Uterus (tissue), 2 donors: ENCODE results near the gene GGCX.

ENCODE experiments used
- CTCF ChIP-seq, 4 experiments: fragments of 200-600 bp in 2 of 4; fragments of 450-650 bp in 2 of 4; sonication (generic) in 2 of 4; IDR thresholded peaks; one replicate each; pipeline ENCODE4 v1.5.1; 2016 to 2019; ENCODE audit warnings: antibody characterized with exemption in 4 of 4, mild to moderate bottlenecking in 2 of 4, moderate library complexity in 1 of 4
- POLR2A ChIP-seq, 2 donors: fragments of 450-650 bp; IDR thresholded peaks; one replicate each; pipeline ENCODE4 v1.6.1; 2016; ENCODE audit warnings: antibody characterized with exemption in 2 of 2, mild to moderate bottlenecking in 1 of 2, moderate library complexity in 1 of 2

GRCh38 chr2:85538507-85539360, 22.6 kb downstream of the GGCX start, which contains the start of gene MAT2A:
- TF ChIP-seq POLR2A (IDR thresholded peaks at IDR 0.05) = peak; percentile 77 to 99
- peak; percentile 62 to 88 (median 68) for TF ChIP-seq CTCF (IDR thresholded peaks at IDR 0.05)
